BLaER1 (cell line): ENCODE measurements around the gene RMND5A.
A peak's percentile ranks its signal among the peaks of the same experiment; 100 is the strongest.

Experiments used
- H3K27ac ChIP-seq: shearing (Covaris generic); formaldehyde crosslinking; 2 replicates; pipeline ENCODE4 v1.8.1; 2022
- H3K27me3 ChIP-seq: shearing (Covaris generic); formaldehyde crosslinking; 2 replicates; pipeline ENCODE4 v1.8.1; 2022
- H3K36me3 ChIP-seq: shearing (Covaris generic); formaldehyde crosslinking; 2 replicates; pipeline ENCODE4 v1.8.1; 2022
- H3K4me1 ChIP-seq: shearing (Covaris generic); formaldehyde crosslinking; 2 replicates; pipeline ENCODE4 v1.8.1; 2022
- H3K4me2 ChIP-seq: shearing (Covaris generic); formaldehyde crosslinking; 2 replicates; pipeline ENCODE4 v1.8.1; 2022
- H3K4me3 ChIP-seq: shearing (Covaris generic); formaldehyde crosslinking; 2 replicates; pipeline ENCODE4 v1.8.1; 2022
- H3K9ac ChIP-seq: shearing (Covaris generic); formaldehyde crosslinking; 2 replicates; pipeline ENCODE4 v1.8.1; 2022
- H3K9me3 ChIP-seq: shearing (Covaris generic); formaldehyde crosslinking; 2 replicates; pipeline ENCODE4 v1.8.1; 2022
- H4K20me1 ChIP-seq: shearing (Covaris generic); formaldehyde crosslinking; 2 replicates; pipeline ENCODE4 v1.8.1; 2022
- Cebpa-rat ChIP-seq: shearing (Covaris generic); IDR thresholded peaks from 2 replicates; pipeline ENCODE4 v1.8.1; 2022

RMND5A gene

DNA sequence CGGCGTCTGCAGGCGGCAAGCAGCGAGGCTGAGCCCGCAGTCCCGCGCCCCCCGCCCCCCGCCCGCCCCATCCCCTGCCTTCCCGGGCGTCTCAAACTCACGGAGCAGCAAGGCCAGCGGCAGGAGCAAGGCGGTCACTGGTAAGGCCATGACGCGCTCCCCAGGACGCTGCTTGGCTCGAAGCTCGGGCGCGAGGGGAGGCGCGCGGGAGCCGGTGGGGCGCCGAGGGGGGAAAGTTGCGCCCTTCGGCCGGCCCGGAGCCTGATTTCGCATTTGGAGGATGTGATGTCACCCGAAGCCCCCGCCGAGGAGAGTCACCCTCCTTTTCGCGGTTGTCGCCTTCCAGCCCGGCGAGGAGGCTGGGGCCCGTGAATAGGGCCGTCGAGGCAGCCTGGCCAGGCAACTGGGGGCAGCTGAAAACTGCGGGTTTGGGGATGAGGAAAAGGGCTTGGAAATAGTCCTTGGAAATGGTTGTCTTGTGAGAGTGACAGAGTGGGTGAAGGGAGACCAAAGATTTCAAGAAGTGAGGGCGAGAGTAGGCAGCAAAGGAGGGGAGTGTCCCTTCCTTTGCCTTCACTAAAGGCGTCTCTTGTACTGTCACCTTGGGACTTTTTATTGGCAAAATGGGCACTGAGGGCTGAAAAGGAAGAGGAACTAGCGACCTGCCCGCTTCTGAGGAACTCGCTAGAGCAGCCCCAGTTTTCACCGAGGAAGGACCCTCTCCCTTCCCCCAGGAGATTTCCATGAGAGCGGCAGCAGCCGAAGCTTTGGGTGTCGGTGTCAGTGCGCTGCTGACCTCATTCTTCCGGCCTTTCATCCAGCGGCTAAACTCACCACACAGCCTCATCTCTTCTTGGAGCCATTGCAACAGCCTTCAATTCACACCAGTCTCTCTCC is 70.8 kb downstream of the RMND5A start, which contains the start of gene CD8A:
TSS of gene CD8A (minus strand) at position 238 of the 897 bp plus-strand sequence. CDS start at position 150, 88 bp downstream.
- Histone ChIP-seq H3K9me3 (peaks cover 28% of the 10 kb centered on the region), H3K36me3 (no peaks in the 10 kb centered on the region), H3K4me3 (peak within 1 kb of the TSS; percentile 54), H3K27ac (no peak within 1 kb of the TSS), H3K4me2 (peak within 1 kb of the TSS; percentile 64), H3K9ac (no peak within 1 kb of the TSS), H3K4me1 (peaks cover 22% of the 10 kb centered on the region), H4K20me1 (peaks cover 16% of the 10 kb centered on the region), H3K27me3 (peaks cover 57% of the 10 kb centered on the region)
- no peak for TF ChIP-seq Cebpa-rat

- no peak for TF ChIP-seq Cebpa-rat
- Histone ChIP-seq H3K4me2 (peak overlapping the region; percentile 64), H3K9ac (no peak overlapping the region), H3K27ac (no peak overlapping the region), H3K4me1 (peaks cover 22% of the 10 kb centered on the region), H3K9me3 (peaks cover 35% of the 10 kb centered on the region), H3K4me3 (peak overlapping the region; percentile 54), H4K20me1 (peaks cover 16% of the 10 kb centered on the region), H3K27me3 (peaks cover 57% of the 10 kb centered on the region), H3K36me3 (no peaks in the 10 kb centered on the region)
Measured at GRCh38 chr2:86791573-86791972, 71.5 kb downstream of the RMND5A start.

DNA sequence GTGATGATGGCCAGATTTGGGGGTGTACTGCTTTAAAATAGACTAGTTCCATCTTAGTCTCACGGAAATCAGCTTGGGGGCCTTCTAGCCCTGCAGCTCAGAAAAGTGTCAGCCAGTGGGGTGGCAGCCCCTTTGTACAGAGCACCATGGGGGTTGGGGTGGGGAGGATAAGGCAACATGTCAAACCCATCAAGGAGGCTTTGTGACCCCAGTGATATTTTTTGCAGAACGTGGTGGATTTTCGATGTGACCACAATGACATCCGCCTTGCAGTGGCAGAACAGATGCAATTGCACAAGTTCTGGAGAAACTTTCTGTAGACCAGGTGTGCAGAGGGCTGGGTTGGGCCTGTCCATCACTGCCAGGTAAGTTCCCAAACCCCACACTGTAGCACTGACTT is 73.7 kb downstream of the RMND5A start:
- Histone ChIP-seq H4K20me1 (peaks cover 16% of the 10 kb centered on the region), H3K4me1 (peaks cover 22% of the 10 kb centered on the region), H3K36me3 (no peaks in the 10 kb centered on the region), H3K27me3 (peaks cover 47% of the 10 kb centered on the region), H3K27ac (no peak overlapping the region), H3K9me3 (peaks cover 48% of the 10 kb centered on the region), H3K9ac (no peak overlapping the region), H3K4me2 (no peak overlapping the region), H3K4me3 (no peak overlapping the region)
- TF ChIP-seq Cebpa-rat, result no peak

- H3K4me2 ChIP-seq, result peak overlapping the region; percentile 27; the same call in 1 of the 2 replicates
- H3K27me3 ChIP-seq, result peaks cover 36% of the 10 kb centered on the region
- no peaks in the 10 kb centered on the region for H3K36me3 ChIP-seq
- peaks cover 16% of the 10 kb centered on the region for H4K20me1 ChIP-seq
- no peak overlapping the region for H3K9ac ChIP-seq
- no peak for TF ChIP-seq Cebpa-rat
- no peak overlapping the region for H3K4me3 ChIP-seq
- H3K27ac ChIP-seq, result no peak overlapping the region
- H3K4me1 ChIP-seq, result peaks cover 22% of the 10 kb centered on the region
- peaks cover 37% of the 10 kb centered on the region for H3K9me3 ChIP-seq
Measured at GRCh38 chr2:86794861-86795260, 74.8 kb downstream of the RMND5A start.

- Histone ChIP-seq H3K4me2 (no peak overlapping the region), H3K9me3 (peaks cover 20% of the 10 kb centered on the region), H4K20me1 (no peaks in the 10 kb centered on the region), H3K27me3 (peaks cover under 1% of the 10 kb centered on the region), H3K9ac (no peak overlapping the region), H3K4me1 (no peaks in the 10 kb centered on the region), H3K36me3 (no peaks in the 10 kb centered on the region), H3K4me3 (no peak overlapping the region), H3K27ac (no peak overlapping the region)
- TF ChIP-seq Cebpa-rat, result no peak
Measured at GRCh38 chr2:86800856-86801567, 80.9 kb downstream of the RMND5A start.

- Histone ChIP-seq H3K9ac (no peak overlapping the region), H3K4me3 (no peak overlapping the region), H3K9me3 (no peaks in the 10 kb centered on the region), H3K27me3 (peaks cover 42% of the 10 kb centered on the region), H3K36me3 (no peaks in the 10 kb centered on the region), H3K27ac (no peak overlapping the region), H4K20me1 (peaks cover 13% of the 10 kb centered on the region; the same call in 1 of the 2 replicates), H3K4me1 (peaks cover 22% of the 10 kb centered on the region), H3K4me2 (no peak overlapping the region)
- TF ChIP-seq Cebpa-rat, result no peak
Measured at GRCh38 chr2:86806059-86806857, 86.2 kb downstream of the RMND5A start.

GRCh38 chr2:86807133-86807467 is 87.0 kb downstream of the RMND5A start:
- H4K20me1 ChIP-seq, result peaks cover 13% of the 10 kb centered on the region; the same call in 1 of the 2 replicates
- H3K4me1 ChIP-seq, result peaks cover 22% of the 10 kb centered on the region
- no peaks in the 10 kb centered on the region for H3K36me3 ChIP-seq
- no peak for TF ChIP-seq Cebpa-rat
- H3K27ac ChIP-seq, result no peak overlapping the region
- peaks cover 42% of the 10 kb centered on the region for H3K27me3 ChIP-seq
- peak overlapping the region; percentile 98 for H3K4me2 ChIP-seq
- H3K4me3 ChIP-seq, result peak overlapping the region; percentile 66
- no peaks in the 10 kb centered on the region for H3K9me3 ChIP-seq
- H3K9ac ChIP-seq, result no peak overlapping the region

- Histone ChIP-seq H3K36me3 (no peaks in the 10 kb centered on the region), H3K27me3 (peaks cover 42% of the 10 kb centered on the region), H3K9me3 (no peaks in the 10 kb centered on the region), H3K4me2 (peak overlapping the region; percentile 98), H3K27ac (no peak overlapping the region), H3K4me3 (peak overlapping the region; percentile 66), H4K20me1 (peaks cover 13% of the 10 kb centered on the region; the same call in 1 of the 2 replicates), H3K9ac (peak overlapping the region; percentile 41), H3K4me1 (peaks cover 22% of the 10 kb centered on the region)
- no peak for TF ChIP-seq Cebpa-rat
Measured at GRCh38 chr2:86807468-86808275, 87.6 kb downstream of the RMND5A start.
